SK-N-SH treated with all-trans-retinoic acid at 6 μM for 48 hours (cell line): Measurements from ENCODE around the gene CHST15.

Experiments used
- CSDC2 ChIP-seq: fragments of 250-450 bp; sonication (Bioruptor Pico); IDR thresholded peaks from 2 replicates; pipeline ENCODE4 v1.5.0; 2020; ENCODE audit warnings: mild to moderate bottlenecking, moderate library complexity
- PATZ1 ChIP-seq: fragments of 250-450 bp; sonication (Bioruptor Pico); IDR thresholded peaks from 2 replicates; pipeline ENCODE4 v1.8.0; 2020; ENCODE audit warnings: mild to moderate bottlenecking, moderate library complexity, borderline replicate concordance
- POU6F1 ChIP-seq: fragments of 250-450 bp; sonication (Bioruptor Pico); IDR thresholded peaks from 2 replicates; pipeline ENCODE4 v1.8.0; 2021; ENCODE audit warnings: low read depth, mild to moderate bottlenecking, moderate library complexity, borderline replicate concordance
- RARB ChIP-seq: fragments of 250-450 bp; sonication (Bioruptor Pico); IDR thresholded peaks from 2 replicates; pipeline ENCODE4 v1.8.0; 2021; ENCODE audit warnings: mild to moderate bottlenecking, moderate library complexity
- TCF4 ChIP-seq: fragments of 250-450 bp; sonication (Bioruptor Pico); IDR thresholded peaks from 2 replicates; pipeline ENCODE4 v1.8.0; 2021; ENCODE audit warnings: mild to moderate bottlenecking, moderate library complexity, borderline replicate concordance
- ZFP3 ChIP-seq: fragments of 250-450 bp; sonication (Bioruptor Pico); IDR thresholded peaks from 2 replicates; pipeline ENCODE4 v1.5.0; 2020; ENCODE audit warnings: mild to moderate bottlenecking, moderate library complexity
- ZFP30 ChIP-seq: fragments of 450-650 bp; formaldehyde crosslinking; IDR thresholded peaks from 2 replicates; pipeline ENCODE4 v1.5.0; 2022; ENCODE audit warnings: mild to moderate bottlenecking, moderate library complexity
- ZNF70 ChIP-seq: fragments of 450-650 bp; formaldehyde crosslinking; IDR thresholded peaks from 2 replicates; pipeline ENCODE4 v1.5.0; 2020; ENCODE audit warnings: mild to moderate bottlenecking, moderate library complexity
- ZNF8 ChIP-seq: fragments of 450-650 bp; formaldehyde crosslinking; IDR thresholded peaks from 2 replicates; pipeline ENCODE4 v1.5.0; 2020; ENCODE audit warnings: mild to moderate bottlenecking, moderate library complexity
- TF ChIP-seq, protein P1 (sequence below): fragments of 250-450 bp; sonication (Bioruptor Pico); IDR thresholded peaks from 2 replicates; pipeline ENCODE4 v1.5.1; 2020; ENCODE audit warnings: low read depth, mild to moderate bottlenecking, moderate library complexity
- TF ChIP-seq, protein P2 (sequence below): fragments of 250-450 bp; sonication (Bioruptor Pico); IDR thresholded peaks from 2 replicates; pipeline ENCODE4 v1.5.1; 2021; ENCODE audit warnings: mild to moderate bottlenecking, moderate library complexity

DNA sequence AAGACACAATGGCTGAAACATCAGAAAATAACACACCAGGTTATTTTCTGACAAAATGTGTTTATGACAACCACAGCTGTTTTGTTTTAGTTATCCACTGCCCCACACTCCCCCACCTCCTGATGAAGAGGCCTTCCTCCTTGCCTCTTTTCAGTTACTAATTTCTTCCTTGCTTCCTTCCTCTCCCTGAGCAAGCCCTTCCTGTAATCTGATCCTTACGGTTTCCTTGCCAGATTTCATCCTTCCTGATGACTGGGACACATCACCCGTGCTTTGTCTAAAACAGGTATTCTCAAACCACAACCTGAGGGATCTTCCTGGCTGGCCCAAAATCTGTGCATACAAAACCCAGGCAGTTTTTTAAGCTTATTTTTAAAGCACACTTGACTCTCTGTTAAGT, 39.4 kb downstream of the CHST15 start:
- TF ChIP-seq, protein P1, sequence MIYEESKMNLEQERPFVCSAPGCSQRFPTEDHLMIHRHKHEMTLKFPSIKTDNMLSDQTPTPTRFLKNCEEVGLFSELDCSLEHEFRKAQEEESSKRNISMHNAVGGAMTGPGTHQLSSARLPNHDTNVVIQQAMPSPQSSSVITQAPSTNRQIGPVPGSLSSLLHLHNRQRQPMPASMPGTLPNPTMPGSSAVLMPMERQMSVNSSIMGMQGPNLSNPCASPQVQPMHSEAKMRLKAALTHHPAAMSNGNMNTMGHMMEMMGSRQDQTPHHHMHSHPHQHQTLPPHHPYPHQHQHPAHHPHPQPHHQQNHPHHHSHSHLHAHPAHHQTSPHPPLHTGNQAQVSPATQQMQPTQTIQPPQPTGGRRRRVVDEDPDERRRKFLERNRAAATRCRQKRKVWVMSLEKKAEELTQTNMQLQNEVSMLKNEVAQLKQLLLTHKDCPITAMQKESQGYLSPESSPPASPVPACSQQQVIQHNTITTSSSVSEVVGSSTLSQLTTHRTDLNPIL (CRISPR knock-in tag), result no peak
- TF ChIP-seq ZFP30 (no peak), POU6F1 (CRISPR knock-in tag) (no peak), ZNF70 (CRISPR knock-in tag) (no peak), CSDC2 (CRISPR knock-in tag) (no peak), PATZ1 (CRISPR knock-in tag) (no peak), TCF4 (CRISPR knock-in tag) (no peak), ZNF8 (CRISPR knock-in tag) (no peak), RARB (no peak), ZFP3 (no peak)
- TF ChIP-seq, protein P2, sequence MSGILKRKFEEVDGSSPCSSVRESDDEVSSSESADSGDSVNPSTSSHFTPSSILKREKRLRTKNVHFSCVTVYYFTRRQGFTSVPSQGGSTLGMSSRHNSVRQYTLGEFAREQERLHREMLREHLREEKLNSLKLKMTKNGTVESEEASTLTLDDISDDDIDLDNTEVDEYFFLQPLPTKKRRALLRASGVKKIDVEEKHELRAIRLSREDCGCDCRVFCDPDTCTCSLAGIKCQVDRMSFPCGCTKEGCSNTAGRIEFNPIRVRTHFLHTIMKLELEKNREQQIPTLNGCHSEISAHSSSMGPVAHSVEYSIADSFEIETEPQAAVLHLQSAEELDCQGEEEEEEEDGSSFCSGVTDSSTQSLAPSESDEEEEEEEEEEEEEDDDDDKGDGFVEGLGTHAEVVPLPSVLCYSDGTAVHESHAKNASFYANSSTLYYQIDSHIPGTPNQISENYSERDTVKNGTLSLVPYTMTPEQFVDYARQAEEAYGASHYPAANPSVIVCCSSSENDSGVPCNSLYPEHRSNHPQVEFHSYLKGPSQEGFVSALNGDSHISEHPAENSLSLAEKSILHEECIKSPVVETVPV (CRISPR knock-in tag), result no peak
